ENCODE results near the gene ZNF792. TPM values are rescaled to one million over a fixed set of nuclear protein-coding genes. Genes with fewer than 3 reads are reported as not detected.
"Not testable (repeated sequence)": the region's sequence is repeated elsewhere in the genome, so short reads cannot be mapped to it uniquely, and the experiment has no call there.

Gene ZNF792
- total RNA-seq, 1 donor from 2014 or later: 4.0 TPM

GRCh38 chr19:34976611-34977010, 12.6 kb upstream of the ZNF792 start:
- intact Hi-C loops (cut with DNase I): no loop called here

DNA sequence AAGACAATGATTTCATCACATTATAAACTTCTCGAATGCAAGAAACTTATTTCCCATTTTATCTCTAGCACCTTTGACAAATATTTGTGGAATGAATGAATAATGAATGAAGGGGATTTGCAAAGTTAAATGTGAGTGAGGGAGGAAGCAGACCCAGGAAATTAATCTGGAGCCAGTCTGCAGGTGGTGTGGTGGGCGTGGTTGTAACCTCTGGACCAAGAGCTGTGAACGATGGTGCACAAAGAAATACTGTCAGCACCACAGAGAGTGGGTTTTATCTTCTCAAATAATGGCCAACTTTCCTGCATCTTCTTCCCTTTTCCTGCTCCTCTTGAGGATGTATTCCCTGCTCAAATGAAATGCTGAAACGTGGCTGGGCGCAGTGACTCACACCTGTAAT, 11.0 kb upstream of the ZNF792 start:
- intact Hi-C loops (cut with DNase I): no loop called here
- DNase-seq (ENCODE audit: low spot score): no peak

More at GRCh38 chr19:34976611-34977010, 12.6 kb upstream of the ZNF792 start:
- DNase-seq (ENCODE audit: low spot score): no peak

- DNase-seq (ENCODE audit: low spot score): no peak
- intact Hi-C loops (cut with DNase I): loop anchor here (5.0 kb wide), 1 partner anchor 113 kb away; no protein-coding TSS in a partner anchor
Observed at GRCh38 chr19:34974646-34975045, 10.6 kb upstream of the ZNF792 start.

DNA sequence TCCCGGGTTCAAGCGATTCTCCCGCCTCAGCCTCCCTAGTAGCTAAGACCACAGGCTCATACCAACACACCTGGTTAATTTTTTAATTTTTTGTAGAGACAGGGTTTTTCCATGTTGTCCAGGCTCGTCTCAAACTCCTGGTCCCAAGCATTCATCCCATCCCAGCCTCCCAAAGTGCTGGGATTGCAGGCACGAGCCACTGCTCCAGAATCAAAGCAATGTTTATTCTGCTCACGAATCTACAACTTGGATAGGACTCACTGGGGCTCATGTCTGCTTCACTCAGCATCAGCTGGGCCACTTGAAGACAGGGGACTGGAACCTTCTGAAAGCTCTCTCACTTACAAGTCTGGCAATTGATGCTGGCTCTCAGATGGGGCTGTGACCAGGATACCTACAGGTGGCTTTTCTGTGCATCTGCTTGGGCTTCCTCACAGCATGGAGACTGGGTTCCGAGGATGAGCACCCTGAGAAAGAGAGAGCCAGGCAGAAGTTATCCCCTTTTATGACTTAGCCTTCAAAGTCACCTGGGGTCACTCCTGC, 8.2 kb upstream of the ZNF792 start:
- DNase-seq (ENCODE audit: low spot score): peak; percentile 22
- intact Hi-C loops (cut with DNase I): loop anchor here (5.0 kb wide), 1 partner anchor 115 kb away; no protein-coding TSS in a partner anchor

GRCh38 chr19:34970185-34970780, 6.3 kb upstream of the ZNF792 start:
- peak; percentile 29 for DNase-seq (ENCODE audit: low spot score)
- intact Hi-C loops (cut with DNase I): loop anchor here (5.0 kb wide), 1 partner anchor 117 kb away; no protein-coding TSS in a partner anchor

DNA sequence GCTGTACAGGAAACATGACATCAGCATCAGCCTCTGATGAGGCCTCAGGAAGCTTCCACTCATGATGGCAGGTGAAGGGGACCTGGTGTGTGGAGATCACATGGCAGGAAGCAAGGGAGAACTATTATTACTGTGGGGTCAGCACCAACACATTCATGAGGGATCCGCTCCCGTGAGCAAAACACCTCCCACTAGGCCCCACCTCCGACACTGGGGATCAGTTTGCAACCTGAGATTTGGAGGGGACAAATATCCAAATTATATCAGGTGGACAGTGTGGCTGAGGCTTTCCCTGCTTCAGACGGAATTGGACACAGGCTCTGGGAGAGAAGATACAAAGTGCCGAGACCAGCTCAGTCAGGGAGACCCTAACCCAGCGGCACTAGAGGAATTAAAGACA, 5.7 kb upstream of the ZNF792 start:
- no peak for DNase-seq (ENCODE audit: low spot score)
- intact Hi-C loops (cut with DNase I): loop anchor here (5.0 kb wide), 1 partner anchor 118 kb away; no protein-coding TSS in a partner anchor

- intact Hi-C loops (cut with DNase I): no loop called here
- DNase-seq (ENCODE audit: low spot score): no peak
Observed at GRCh38 chr19:34967551-34967950, 3.5 kb upstream of the ZNF792 start.

DNA sequence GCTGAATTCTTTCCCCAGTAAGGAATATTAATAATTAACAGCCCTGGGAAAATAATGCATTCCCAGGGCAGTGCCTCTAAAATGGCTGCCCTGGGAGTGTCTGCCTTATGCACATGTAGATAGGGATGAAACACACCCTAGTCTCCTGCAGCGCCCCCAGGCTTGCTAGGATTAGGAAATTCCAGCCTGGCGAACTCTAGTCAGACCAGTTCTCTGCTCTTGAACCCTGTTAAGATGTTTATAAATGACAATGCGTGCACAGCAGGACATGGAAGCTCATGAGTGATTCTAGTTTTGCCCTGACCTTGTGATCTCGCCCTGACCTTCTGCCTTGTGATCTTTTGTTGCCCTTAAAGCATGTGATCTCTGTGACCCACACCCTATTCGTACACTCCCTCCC, 1.5 kb upstream of the ZNF792 start:
- DNase-seq (ENCODE audit: low spot score); intact Hi-C loops (cut with DNase I): not testable (repeated sequence)

GRCh38 chr19:34964598-34964997, 569 bp upstream of the ZNF792 start:
- DNase-seq (ENCODE audit: low spot score): no peak
- intact Hi-C loops (cut with DNase I): no loop called here

DNA sequence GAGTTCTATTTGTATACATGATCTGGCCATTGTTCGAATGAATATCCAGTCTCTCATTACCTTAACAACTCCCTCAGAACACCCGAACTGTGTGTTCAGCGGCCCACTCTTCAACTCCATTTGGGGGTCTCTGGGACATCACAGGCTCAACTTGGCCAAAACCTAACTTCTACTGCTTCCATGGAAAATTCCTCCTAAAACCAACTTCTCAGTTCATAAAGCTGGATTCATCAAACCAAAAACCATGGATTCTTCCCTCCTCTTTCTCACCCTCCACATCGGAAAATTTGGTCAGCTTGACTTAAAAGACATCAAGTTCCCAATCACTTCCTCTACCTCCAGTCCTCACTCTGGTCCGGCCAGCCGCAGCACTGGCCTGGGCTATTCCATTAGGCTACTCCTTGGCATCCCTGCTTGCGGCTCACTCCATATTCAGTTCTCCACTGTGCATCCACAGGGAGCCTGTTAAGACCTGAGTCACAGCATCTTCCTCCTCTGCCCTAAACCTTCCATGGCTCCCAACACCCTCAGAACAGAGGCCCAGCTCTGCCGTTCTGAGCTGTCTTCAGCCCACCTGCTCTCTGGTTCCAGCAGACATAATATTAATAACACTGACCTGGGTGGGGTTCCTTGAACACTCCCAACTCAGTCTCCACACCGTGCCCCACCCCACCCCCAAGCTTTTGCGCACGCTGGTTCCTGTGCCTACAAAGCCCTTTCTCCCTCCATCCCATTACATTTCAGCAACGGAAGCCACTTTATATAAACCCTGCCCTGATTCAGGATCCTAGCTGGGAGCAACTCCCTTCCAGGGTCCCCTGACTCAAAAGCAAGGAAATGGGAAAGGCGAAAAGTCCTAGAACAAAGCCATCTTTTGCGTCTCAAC, 1.1 kb downstream of the ZNF792 start:
- intact Hi-C loops (cut with DNase I): no loop called here
- no peak for DNase-seq (ENCODE audit: low spot score)

DNA sequence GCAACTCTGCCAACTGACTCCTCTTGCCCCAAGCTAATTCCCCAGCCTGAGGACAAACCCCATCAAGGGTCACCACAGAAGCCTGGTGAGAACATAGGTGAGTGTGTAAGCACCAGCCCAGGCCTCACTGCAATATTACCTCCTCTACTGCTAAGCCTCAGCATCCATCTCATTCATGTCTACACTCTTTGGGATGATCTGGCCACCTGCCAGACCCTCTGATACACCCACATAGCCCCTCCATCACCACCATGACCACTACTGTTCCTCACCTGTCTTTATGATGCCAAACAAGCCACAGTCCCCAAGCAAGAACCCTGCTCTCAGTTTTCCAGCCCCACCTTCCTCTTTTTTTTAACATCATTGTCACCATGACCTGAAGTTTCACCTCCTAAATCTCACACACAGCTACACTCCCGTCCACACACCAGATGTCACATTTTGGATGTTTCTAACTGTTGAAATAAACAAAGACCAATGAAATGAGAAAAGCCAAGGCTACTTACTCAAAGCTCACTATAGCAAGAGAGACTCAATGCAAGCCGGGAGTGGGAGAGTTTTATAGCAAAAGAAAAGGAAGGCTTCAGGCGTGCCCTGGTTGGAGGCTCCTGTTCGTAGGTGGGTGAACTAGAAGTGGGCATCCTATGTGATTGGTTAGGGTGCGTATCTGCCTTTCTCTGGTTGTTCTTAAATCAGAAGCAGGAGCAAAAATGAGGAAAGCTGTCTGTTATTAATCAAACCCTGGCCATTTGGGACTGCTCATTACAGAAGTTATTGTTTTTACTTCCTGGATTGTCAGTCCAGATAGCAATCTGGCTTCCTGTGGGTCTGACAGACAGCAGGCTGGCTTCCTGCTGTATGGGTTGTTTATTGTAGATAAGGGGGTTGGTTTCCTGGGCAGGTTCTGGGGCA, 2.0 kb downstream of the ZNF792 start:
- intact Hi-C loops (cut with DNase I): no loop called here
- no peak for DNase-seq (ENCODE audit: low spot score)

- intact Hi-C loops (cut with DNase I): no loop called here
- DNase-seq (ENCODE audit: low spot score): no peak
Observed at GRCh38 chr19:34960940-34961679, 2.9 kb downstream of the ZNF792 start.

DNA sequence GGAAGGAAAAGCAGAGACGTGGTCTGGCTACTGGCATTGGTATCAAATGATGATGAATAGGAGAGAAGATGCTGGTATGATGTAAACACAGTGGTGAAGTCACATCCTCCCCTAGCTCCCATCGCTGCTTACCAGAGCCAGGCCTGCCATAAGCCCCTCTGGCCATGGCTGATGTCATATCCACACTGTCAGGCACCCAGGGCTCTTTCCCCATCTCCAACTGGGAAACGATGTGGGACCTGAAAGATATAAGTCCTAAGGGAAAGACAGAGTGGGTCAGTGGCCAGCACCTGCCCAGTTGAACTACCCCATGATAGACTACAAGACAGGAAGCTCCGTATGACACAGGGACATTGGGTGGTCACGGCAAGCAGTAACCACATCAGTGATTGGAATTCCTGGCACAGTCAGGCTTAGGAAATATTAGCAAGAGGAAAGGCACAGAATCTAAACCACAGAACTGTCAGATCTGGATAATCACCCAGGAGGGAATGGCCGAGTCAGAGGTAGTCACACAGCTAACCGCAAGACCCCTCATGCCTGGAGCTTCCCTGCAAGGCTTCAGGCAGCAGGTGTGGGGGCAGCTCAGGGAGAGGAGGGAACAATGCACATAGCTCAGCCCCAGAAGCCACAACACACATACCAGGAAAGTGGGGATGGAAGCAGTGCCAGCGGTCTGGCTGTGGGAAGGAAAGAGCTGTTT, 3.8 kb downstream of the ZNF792 start:
- intact Hi-C loops (cut with DNase I): no loop called here
- DNase-seq (ENCODE audit: low spot score): no peak

DNA sequence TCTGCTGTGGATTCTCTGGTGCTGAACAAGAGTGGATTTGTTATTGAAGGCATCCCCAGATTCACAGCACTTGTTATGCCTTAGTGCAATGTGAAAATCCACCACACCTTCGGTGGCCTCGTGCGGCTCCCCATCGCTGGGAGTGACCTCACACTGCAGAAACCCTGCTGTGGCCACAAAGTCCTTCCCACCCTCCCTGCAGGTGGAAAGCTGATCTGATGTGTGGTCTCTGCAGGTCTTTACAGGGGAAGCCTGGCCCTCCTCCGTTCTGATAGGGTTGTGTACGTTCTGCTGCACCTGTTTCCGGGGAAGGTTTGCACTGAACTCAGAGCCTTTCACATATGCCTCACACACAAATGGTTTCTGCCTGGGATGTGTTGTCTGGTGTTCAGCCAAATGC, 5.0 kb downstream of the ZNF792 start:
- DNase-seq (ENCODE audit: low spot score): no peak
- intact Hi-C loops (cut with DNase I): no loop called here

DNA sequence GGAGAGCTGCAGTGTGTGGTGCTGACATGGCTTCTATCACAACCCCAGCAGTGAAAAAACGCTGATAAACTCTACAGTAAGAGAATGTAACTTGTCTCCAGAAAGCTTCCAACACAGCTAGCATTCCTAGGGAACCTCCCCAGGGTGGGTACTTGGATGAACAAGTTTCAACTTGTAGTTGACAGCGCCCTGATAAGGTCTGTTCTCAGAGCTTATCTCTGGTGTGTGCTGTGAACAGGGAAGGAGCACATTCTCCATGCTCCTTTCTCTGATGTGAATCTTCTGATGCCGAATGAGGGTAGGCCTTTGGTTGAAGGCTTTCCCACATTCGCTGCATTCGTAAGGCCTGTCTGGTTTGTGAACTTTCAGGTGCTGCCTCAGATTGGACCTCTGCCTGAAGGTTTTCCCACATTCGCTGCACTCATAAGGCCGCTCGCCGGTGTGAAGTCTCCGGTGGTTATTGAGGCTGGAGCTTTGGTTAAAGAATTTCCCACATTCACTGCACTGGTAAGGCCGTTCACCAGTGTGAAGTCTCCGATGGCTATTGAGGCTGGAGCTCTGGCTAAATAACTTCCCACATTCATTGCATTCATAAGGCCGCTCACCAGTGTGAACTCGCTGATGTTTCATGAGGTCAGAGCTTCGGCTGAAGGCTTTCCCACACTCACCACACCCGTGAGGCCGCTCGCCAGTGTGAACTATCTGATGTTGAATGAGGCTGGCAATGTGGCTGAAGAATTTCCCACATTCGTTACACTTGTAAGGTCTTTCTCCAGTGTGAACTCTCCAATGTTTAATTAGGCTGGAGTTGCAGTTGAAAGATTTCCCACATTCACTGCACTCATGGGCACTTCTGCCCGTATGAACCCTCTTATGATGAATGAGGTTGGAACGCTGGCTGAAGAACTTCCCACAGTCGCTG, 5.9 kb downstream of the ZNF792 start:
- intact Hi-C loops (cut with DNase I): no loop called here
- no peak for DNase-seq (ENCODE audit: low spot score)

GRCh38 chr19:34953092-34953491, 10.9 kb downstream of the ZNF792 start:
- intact Hi-C loops (cut with DNase I): no loop called here
- no peak for DNase-seq (ENCODE audit: low spot score)

- no peak for DNase-seq (ENCODE audit: low spot score)
- intact Hi-C loops (cut with DNase I): no loop called here
Observed at GRCh38 chr19:34943861-34944573, 20.0 kb downstream of the ZNF792 start.

Measured in cardiac septum (tissue), 1 donor.